GM21423 (cell line): ENCODE measurements around the gene CORIN.
"Not testable (repeated sequence)": the region's sequence is repeated elsewhere in the genome, so short reads cannot be mapped to it uniquely, and the experiment has no call there.

Experiments
- ATAC-seq: cut with Tn5 transposase; IDR thresholded peaks from one replicate; pipeline ENCODE4 v1.9.1; 2021; ENCODE audit warnings: mild to moderate bottlenecking, moderate library complexity; ENCODE audit not compliant: unreplicated experiment

The CORIN gene

GRCh38 chr4:47771020-47771419 lies 66.8 kb downstream of the CORIN start:
- no peak for ATAC-seq

- ATAC-seq: not testable (repeated sequence)
Observed at GRCh38 chr4:47767956-47768355, 69.9 kb downstream of the CORIN start.

- ATAC-seq: no peak
Observed at GRCh38 chr4:47763279-47763678, 74.6 kb downstream of the CORIN start.

- no peak for ATAC-seq
Observed at GRCh38 chr4:47762376-47763266, 75.2 kb downstream of the CORIN start.

- ATAC-seq: not testable (repeated sequence)
Observed at GRCh38 chr4:47753316-47753715, 84.6 kb downstream of the CORIN start.

- ATAC-seq: no peak
Observed at GRCh38 chr4:47752214-47752613, 85.7 kb downstream of the CORIN start.

- ATAC-seq: no peak
Observed at GRCh38 chr4:47750788-47751187, 87.1 kb downstream of the CORIN start.

- ATAC-seq: no peak
Observed at GRCh38 chr4:47749858-47750257, 88.0 kb downstream of the CORIN start.

GRCh38 chr4:47749060-47749459 lies 88.8 kb downstream of the CORIN start:
- no peak for ATAC-seq

GRCh38 chr4:47747846-47748494 lies 89.9 kb downstream of the CORIN start:
- no peak for ATAC-seq

GRCh38 chr4:47747211-47747610 lies 90.7 kb downstream of the CORIN start:
- ATAC-seq: no peak

GRCh38 chr4:47746122-47746521 lies 91.7 kb downstream of the CORIN start:
- ATAC-seq: no peak

- no peak for ATAC-seq
Observed at GRCh38 chr4:47744843-47745382, 93.0 kb downstream of the CORIN start.

- ATAC-seq: no peak
Observed at GRCh38 chr4:47744253-47744652, 93.6 kb downstream of the CORIN start.

- no peak for ATAC-seq
Observed at GRCh38 chr4:47741200-47741599, 96.7 kb downstream of the CORIN start.

- no peak for ATAC-seq
Observed at GRCh38 chr4:47737326-47737725, 100.5 kb downstream of the CORIN start.

- ATAC-seq: no peak
Observed at GRCh38 chr4:47736555-47736954, 101.3 kb downstream of the CORIN start.

GRCh38 chr4:47736146-47736545 lies 101.7 kb downstream of the CORIN start:
- no peak for ATAC-seq

- no peak for ATAC-seq
Observed at GRCh38 chr4:47733302-47734175, 104.3 kb downstream of the CORIN start.

GRCh38 chr4:47731182-47731581 lies 106.7 kb downstream of the CORIN start:
- no peak for ATAC-seq

GRCh38 chr4:47729131-47729680 lies 108.7 kb downstream of the CORIN start:
- ATAC-seq: no peak
